Measurements from ENCODE around the gene SLC25A48. TPM values are rescaled to one million over a fixed set of nuclear protein-coding genes. Genes with fewer than 3 reads are reported as not detected.

Gene SLC25A48
- total RNA-seq, 4 donors from 2014 or later, result 1.7 to 5.7 (median 3.1) TPM

DNA sequence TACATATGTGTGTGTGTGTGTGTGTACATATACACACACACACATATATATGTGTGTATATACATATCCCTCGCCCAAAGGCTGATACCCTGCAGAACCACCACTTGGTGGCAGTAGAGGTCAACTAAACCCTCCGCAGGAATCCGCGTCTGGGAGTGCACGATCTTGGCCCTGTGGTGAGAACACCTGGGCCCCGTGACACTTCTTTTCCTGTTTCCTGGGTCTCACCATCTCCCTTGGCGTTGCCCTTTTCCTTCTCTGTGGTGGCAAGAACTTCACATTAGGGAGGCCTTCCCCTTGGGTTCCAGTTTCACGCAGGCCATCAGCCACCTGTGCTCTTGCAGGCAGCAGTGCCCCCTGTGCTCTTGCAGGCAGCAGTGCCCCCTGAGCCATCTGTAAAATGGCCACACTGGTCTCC, 53.0 kb downstream of the SLC25A48 start:
- H3K9me3 ChIP-seq, result no peaks in the 10 kb centered on the region
- H3K36me3 ChIP-seq, result no peaks in the 10 kb centered on the region
- peaks cover 10% of the 10 kb centered on the region for H3K4me1 ChIP-seq
- TF ChIP-seq POLR2AphosphoS5 (IDR thresholded peaks at IDR 0.05), result no peak
- no peak for TF ChIP-seq POLR2A (IDR thresholded peaks at IDR 0.05)
- TF ChIP-seq, protein P1, sequence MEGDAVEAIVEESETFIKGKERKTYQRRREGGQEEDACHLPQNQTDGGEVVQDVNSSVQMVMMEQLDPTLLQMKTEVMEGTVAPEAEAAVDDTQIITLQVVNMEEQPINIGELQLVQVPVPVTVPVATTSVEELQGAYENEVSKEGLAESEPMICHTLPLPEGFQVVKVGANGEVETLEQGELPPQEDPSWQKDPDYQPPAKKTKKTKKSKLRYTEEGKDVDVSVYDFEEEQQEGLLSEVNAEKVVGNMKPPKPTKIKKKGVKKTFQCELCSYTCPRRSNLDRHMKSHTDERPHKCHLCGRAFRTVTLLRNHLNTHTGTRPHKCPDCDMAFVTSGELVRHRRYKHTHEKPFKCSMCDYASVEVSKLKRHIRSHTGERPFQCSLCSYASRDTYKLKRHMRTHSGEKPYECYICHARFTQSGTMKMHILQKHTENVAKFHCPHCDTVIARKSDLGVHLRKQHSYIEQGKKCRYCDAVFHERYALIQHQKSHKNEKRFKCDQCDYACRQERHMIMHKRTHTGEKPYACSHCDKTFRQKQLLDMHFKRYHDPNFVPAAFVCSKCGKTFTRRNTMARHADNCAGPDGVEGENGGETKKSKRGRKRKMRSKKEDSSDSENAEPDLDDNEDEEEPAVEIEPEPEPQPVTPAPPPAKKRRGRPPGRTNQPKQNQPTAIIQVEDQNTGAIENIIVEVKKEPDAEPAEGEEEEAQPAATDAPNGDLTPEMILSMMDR (IDR thresholded peaks at IDR 0.05), result peak; percentile 77 to 78
- TF ChIP-seq EP300 (IDR thresholded peaks at IDR 0.05), result no peak
- H3K27ac ChIP-seq, result no peak overlapping the region
- H3K4me3 ChIP-seq, result no peak overlapping the region
- WGBS, result 10% methylated on average over 8 of the region's 8 CpGs
- peak in 1 of 2 donors; percentile 73 for DNase-seq (ENCODE audit: low spot score in 2 of 2)
- peaks cover 4% of the 10 kb centered on the region for H3K27me3 ChIP-seq

DNA sequence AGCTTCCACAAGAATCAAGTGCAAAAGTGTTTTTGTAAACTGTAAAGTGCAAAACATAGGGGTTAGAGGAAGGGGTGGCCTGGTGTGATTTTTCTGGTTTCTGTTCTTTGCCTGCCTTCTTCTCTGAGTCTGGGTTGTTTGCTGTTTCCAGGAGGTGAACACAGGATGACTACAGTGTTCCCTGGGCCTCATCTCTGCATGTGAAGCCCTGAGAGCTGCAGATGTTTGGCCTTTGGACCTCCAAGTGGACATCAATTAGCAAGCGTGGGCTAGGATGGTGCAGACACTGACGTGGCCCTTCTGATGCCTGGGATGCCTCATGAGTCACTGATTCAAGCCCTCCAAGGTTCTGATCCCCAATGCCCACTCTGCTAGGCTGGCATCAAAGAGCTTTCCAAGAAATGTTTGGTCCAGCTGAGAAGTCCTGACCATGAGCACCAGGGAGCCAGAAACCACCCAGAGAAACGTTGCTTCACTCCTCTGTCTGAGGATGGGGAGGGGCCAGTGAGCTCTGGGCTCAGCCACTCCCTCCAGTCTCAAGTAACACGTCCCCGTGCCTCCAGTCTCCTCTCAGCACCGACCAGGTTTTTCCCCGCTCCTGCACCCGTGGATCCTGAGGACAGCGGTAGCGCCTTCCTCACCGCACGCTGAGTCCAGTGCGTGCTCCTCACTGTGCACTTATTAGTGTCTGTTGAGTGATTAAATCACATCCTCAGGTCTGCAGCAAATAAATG, 53.6 kb downstream of the SLC25A48 start:
- no peak overlapping the region for H3K4me3 ChIP-seq
- no peaks in the 10 kb centered on the region for H3K36me3 ChIP-seq
- no peak for TF ChIP-seq EP300 (IDR thresholded peaks at IDR 0.05)
- no peak for TF ChIP-seq POLR2AphosphoS5 (IDR thresholded peaks at IDR 0.05)
- TF ChIP-seq, protein P1 (IDR thresholded peaks at IDR 0.05), result no peak
- no peak for TF ChIP-seq POLR2A (IDR thresholded peaks at IDR 0.05)
- no peaks in the 10 kb centered on the region for H3K9me3 ChIP-seq
- peak in 1 of 2 donors; percentile 77 for DNase-seq (ENCODE audit: low spot score in 2 of 2)
- peaks cover 10% of the 10 kb centered on the region for H3K4me1 ChIP-seq
- peaks cover 4% of the 10 kb centered on the region for H3K27me3 ChIP-seq
- WGBS, result 70% methylated on average over 13 of the region's 13 CpGs
- no peak overlapping the region for H3K27ac ChIP-seq

DNA sequence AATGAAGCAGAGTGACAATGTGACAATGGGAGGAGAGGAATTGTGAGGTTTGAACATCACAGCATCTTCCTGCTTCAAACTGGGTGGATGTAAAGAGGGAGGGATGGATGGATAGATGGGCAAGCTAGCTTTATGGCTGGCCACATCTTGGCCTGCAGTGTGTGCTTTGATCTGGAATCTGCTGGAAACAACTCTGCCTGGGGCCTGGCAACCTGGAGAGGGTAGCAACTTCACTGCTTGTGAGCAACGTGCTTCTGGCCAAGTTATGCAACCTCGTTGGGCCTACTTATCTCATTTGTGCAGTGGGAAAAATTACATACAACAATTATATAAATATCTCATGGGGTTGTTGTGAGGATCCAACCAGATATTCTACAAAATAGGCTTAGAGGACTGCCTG, 55.8 kb downstream of the SLC25A48 start:
- TF ChIP-seq EP300 (IDR thresholded peaks at IDR 0.05), result no peak
- TF ChIP-seq POLR2AphosphoS5 (IDR thresholded peaks at IDR 0.05), result no peak
- TF ChIP-seq POLR2A (IDR thresholded peaks at IDR 0.05), result no peak
- no peaks in the 10 kb centered on the region for H3K36me3 ChIP-seq
- H3K4me3 ChIP-seq, result no peak overlapping the region
- peak in 1 of 2 donors; percentile 63 for DNase-seq (ENCODE audit: low spot score in 2 of 2)
- 30% methylated on average over 2 of the region's 2 CpGs for WGBS
- H3K4me1 ChIP-seq, result peaks cover 10% of the 10 kb centered on the region
- H3K27me3 ChIP-seq, result peaks cover 4% of the 10 kb centered on the region
- no peak overlapping the region for H3K27ac ChIP-seq
- H3K9me3 ChIP-seq, result no peaks in the 10 kb centered on the region

DNA sequence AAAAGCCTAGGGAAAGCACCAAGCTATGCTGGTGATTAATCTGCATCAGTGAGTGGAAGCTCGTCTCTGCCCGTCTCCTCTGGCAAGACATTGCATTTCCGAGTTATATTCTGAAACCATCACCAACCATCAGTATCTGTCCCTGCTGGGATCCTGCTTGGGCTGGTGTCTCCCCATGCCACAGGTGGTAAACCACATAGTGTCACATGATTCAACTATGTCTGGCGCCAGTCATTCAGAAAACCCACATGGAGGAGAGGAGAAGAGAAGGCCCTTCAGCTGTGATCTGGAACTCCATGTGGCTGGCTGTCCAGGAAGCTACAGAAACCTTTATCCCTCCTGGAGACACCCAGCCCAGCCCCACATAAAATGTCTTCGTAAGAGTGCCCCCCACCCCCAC, 56.4 kb downstream of the SLC25A48 start:
- TF ChIP-seq EP300 (IDR thresholded peaks at IDR 0.05), result no peak
- no peak for TF ChIP-seq POLR2AphosphoS5 (IDR thresholded peaks at IDR 0.05)
- TF ChIP-seq, protein P1 (IDR thresholded peaks at IDR 0.05), result no peak
- TF ChIP-seq POLR2A (IDR thresholded peaks at IDR 0.05), result no peak
- peak in 1 of 2 donors; percentile 56 for DNase-seq (ENCODE audit: low spot score in 2 of 2)
- no peak overlapping the region for H3K4me3 ChIP-seq
- H3K9me3 ChIP-seq, result no peaks in the 10 kb centered on the region
- H3K27ac ChIP-seq, result no peak overlapping the region
- peaks cover 10% of the 10 kb centered on the region for H3K4me1 ChIP-seq
- no peaks in the 10 kb centered on the region for H3K36me3 ChIP-seq
- H3K27me3 ChIP-seq, result peaks cover 6% of the 10 kb centered on the region
- 57% methylated on average over 5 of the region's 5 CpGs for WGBS

DNA sequence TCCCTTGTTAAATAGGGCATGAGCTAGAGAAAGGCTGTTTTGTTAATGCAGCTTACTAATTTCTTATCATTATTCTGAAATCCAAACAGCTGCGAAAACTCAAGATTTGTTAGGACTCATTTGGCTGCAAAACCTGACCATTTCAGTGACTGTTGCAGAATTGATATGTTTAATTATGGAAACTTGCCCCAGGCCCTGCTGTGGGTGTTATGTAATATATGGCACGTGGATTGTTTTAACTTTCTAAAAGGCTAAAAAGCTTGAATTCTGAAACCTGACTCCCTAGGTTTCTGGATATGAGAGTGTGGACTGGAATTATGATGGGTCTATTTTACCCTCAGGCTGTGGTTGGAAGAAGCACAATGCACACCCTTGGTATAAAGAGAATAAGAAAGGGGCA, 56.8 kb downstream of the SLC25A48 start:
- Histone ChIP-seq H3K27ac (no peak overlapping the region), H3K36me3 (no peaks in the 10 kb centered on the region), H3K4me3 (no peak overlapping the region), H3K27me3 (peaks cover 2% of the 10 kb centered on the region), H3K4me1 (peaks cover 10% of the 10 kb centered on the region), H3K9me3 (no peaks in the 10 kb centered on the region)
- WGBS, result 48% methylated on average over 2 of the region's 2 CpGs
- peak in 1 of 2 donors; percentile 4 for DNase-seq (ENCODE audit: low spot score in 2 of 2)
- TF ChIP-seq POLR2AphosphoS5 (IDR thresholded peaks at IDR 0.05), result no peak
- TF ChIP-seq, protein P1 (IDR thresholded peaks at IDR 0.05), result no peak
- no peak for TF ChIP-seq POLR2A (IDR thresholded peaks at IDR 0.05)
- TF ChIP-seq EP300 (IDR thresholded peaks at IDR 0.05), result no peak
